HepG2 (cell line): ENCODE data around the gene ZNF230. TPM values are rescaled to one million over a fixed set of nuclear protein-coding genes. Genes with fewer than 3 reads are reported as not detected.

Source experiments
- HOXA5 ChIP-seq: sonication (generic); formaldehyde crosslinking; IDR thresholded peaks from 2 replicates; pipeline ENCODE4 v1.4.0; 2020; ENCODE audit warnings: missing genetic modification reagents
- KDM3A ChIP-seq: IDR thresholded peaks from 2 replicates; pipeline ENCODE4 v1.6.1; 2018; ENCODE audit warnings: low read depth, missing compliant biosample characterization
- SIN3A ChIP-seq: IDR thresholded peaks from 2 replicates; pipeline ENCODE4 v1.6.1; 2011; ENCODE audit warnings: low read depth, mild to moderate bottlenecking, control low read depth, low read length, borderline replicate concordance
- TARDBP ChIP-seq: sonication (generic); formaldehyde crosslinking; IDR thresholded peaks from 2 replicates; pipeline ENCODE4 v1.8.0; 2022; ENCODE audit warnings: mild to moderate bottlenecking, missing genetic modification reagents
- ZNF101 ChIP-seq: sonication (generic); formaldehyde crosslinking; IDR thresholded peaks from 2 replicates; pipeline ENCODE4 v1.4.0; 2020; ENCODE audit warnings: mild to moderate bottlenecking, low read depth, missing genetic modification reagents, borderline replicate concordance
- ZNF251 ChIP-seq: sonication (generic); formaldehyde crosslinking; IDR thresholded peaks from 2 replicates; pipeline ENCODE4 v1.9.0; 2021; ENCODE audit warnings: mild to moderate bottlenecking, missing genetic modification reagents
- ZNF383 ChIP-seq: sonication (generic); formaldehyde crosslinking; IDR thresholded peaks from 2 replicates; pipeline ENCODE4 v1.4.0; 2020; ENCODE audit warnings: missing genetic modification reagents, mild to moderate bottlenecking, borderline replicate concordance
- ZNF558 ChIP-seq: sonication (generic); formaldehyde crosslinking; IDR thresholded peaks from 2 replicates; pipeline ENCODE4 v1.9.0; 2022; ENCODE audit warnings: mild to moderate bottlenecking, missing genetic modification reagents, borderline replicate concordance
- ZNF576 ChIP-seq: sonication (generic); formaldehyde crosslinking; IDR thresholded peaks from 2 replicates; pipeline ENCODE4 v1.4.0; 2020; ENCODE audit warnings: mild to moderate bottlenecking, missing genetic modification reagents
- ZNF577 ChIP-seq: sonication (generic); formaldehyde crosslinking; IDR thresholded peaks from 2 replicates; pipeline ENCODE4 v1.4.0; 2020; ENCODE audit warnings: mild to moderate bottlenecking, low read depth, missing genetic modification reagents, borderline replicate concordance
- ZNF776 ChIP-seq: sonication (generic); formaldehyde crosslinking; IDR thresholded peaks from 2 replicates; pipeline ENCODE4 v1.4.0; 2020; ENCODE audit warnings: mild to moderate bottlenecking, missing genetic modification reagents
- ZNF780A ChIP-seq: sonication (generic); formaldehyde crosslinking; IDR thresholded peaks from 2 replicates; pipeline ENCODE4 v1.8.0; 2022; ENCODE audit warnings: mild to moderate bottlenecking, missing genetic modification reagents, moderate library complexity
- polyA plus RNA-seq, 8 experiments: library from polyadenylated mRNA; depleted of rRNA in 3 of 8; stranded (reverse) in 7 of 8; unstranded in 1 of 8; fragments of >200 nt; fragmentation: Illumina TruSeq in 4 of 8; extraction: Trizol in 4 of 8; gene quantifications; 2 replicates each; pipeline versions ENCODE4 v1.2.1 to v1.2.3, GENCODE V29; 2011 to 2016; ENCODE audit warnings: low read depth in 4 of 8, missing spikeins in 1 of 8, mixed read lengths in 1 of 8; ENCODE audit not compliant: insufficient read depth in 1 of 8
- total RNA-seq, 5 experiments: library from RNA; depleted of rRNA; stranded (reverse); fragments of >200 nt; fragmentation: Illumina TruSeq; extraction: Trizol; gene quantifications; 2 replicates each; pipeline ENCODE4 v1.2.3, GENCODE V29; 2016; ENCODE audit warnings: low read depth in 1 of 5
- TF ChIP-seq, protein P1 (sequence below): sonication (generic); formaldehyde crosslinking; IDR thresholded peaks from 2 replicates; pipeline ENCODE4 v1.5.0; 2020; ENCODE audit warnings: missing genetic modification reagents, mild to moderate bottlenecking, borderline replicate concordance
- TF ChIP-seq, protein P2 (sequence below), 2 experiments: sonication (generic) in 1 of 2; formaldehyde crosslinking in 1 of 2; IDR thresholded peaks; 2 replicates each; pipeline versions ENCODE4 v1.6.1 to v1.9.0; 2014 to 2022; ENCODE audit warnings: antibody characterized with exemption in 1 of 2, borderline replicate concordance in 1 of 2, inconsistent platforms in 1 of 2, low read depth in 1 of 2, missing genetic modification reagents in 1 of 2
- TF ChIP-seq, protein P3 (sequence below): sonication (generic); formaldehyde crosslinking; IDR thresholded peaks from 2 replicates; pipeline ENCODE4 v1.8.1; 2022; ENCODE audit warnings: mild to moderate bottlenecking, missing genetic modification reagents
- TF ChIP-seq, protein P4 (sequence below): sonication (generic); formaldehyde crosslinking; IDR thresholded peaks from 2 replicates; pipeline ENCODE4; 2020; ENCODE audit warnings: missing genetic modification reagents, mild to moderate bottlenecking, borderline replicate concordance

Gene ZNF230
- total and polyA plus RNA-seq, 2 of the 13 experiments (the other 11 are each of a cell fraction or from before 2014, with no cell fraction given) = 2.4 to 5.5 TPM

GRCh38 chr19:44051650-44052402 is 49.1 kb downstream of the ZNF230 start, which contains the start of gene ZNF223 (continued):
- TF ChIP-seq, protein P1, sequence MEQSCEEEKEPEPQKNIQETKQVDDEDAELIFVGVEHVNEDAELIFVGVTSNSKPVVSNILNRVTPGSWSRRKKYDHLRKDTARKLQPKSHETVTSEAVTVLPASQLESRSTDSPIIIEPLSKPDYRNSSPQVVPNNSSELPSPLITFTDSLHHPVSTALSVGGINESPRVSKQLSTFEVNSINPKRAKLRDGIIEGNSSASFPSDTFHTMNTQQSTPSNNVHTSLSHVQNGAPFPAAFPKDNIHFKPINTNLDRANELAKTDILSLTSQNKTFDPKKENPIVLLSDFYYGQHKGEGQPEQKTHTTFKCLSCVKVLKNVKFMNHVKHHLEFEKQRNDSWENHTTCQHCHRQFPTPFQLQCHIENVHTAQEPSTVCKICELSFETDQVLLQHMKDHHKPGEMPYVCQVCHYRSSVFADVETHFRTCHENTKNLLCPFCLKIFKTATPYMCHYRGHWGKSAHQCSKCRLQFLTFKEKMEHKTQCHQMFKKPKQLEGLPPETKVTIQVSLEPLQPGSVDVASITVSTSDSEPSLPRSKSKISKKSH (CRISPR knock-in tag) = no peak
- TF ChIP-seq ZNF577 (CRISPR knock-in tag) (no peak), HOXA5 (CRISPR knock-in tag) (no peak), ZNF776 (no peak), KDM3A (no peak), ZNF251 (CRISPR knock-in tag) (no peak), TARDBP (CRISPR knock-in tag) (no peak; the same call in 1 of the 2 replicates), ZNF780A (CRISPR knock-in tag) (0 out of 2 replicates have a peak, but pooled peaks have one; percentile 44), ZNF383 (CRISPR knock-in tag) (no peak), ZNF576 (no peak), ZNF101 (CRISPR knock-in tag) (no peak), SIN3A (peak; percentile 91; the same call in 1 of the 2 replicates), ZNF558 (no peak)
- TF ChIP-seq, protein P2, sequence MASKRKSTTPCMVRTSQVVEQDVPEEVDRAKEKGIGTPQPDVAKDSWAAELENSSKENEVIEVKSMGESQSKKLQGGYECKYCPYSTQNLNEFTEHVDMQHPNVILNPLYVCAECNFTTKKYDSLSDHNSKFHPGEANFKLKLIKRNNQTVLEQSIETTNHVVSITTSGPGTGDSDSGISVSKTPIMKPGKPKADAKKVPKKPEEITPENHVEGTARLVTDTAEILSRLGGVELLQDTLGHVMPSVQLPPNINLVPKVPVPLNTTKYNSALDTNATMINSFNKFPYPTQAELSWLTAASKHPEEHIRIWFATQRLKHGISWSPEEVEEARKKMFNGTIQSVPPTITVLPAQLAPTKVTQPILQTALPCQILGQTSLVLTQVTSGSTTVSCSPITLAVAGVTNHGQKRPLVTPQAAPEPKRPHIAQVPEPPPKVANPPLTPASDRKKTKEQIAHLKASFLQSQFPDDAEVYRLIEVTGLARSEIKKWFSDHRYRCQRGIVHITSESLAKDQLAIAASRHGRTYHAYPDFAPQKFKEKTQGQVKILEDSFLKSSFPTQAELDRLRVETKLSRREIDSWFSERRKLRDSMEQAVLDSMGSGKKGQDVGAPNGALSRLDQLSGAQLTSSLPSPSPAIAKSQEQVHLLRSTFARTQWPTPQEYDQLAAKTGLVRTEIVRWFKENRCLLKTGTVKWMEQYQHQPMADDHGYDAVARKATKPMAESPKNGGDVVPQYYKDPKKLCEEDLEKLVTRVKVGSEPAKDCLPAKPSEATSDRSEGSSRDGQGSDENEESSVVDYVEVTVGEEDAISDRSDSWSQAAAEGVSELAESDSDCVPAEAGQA (IDR thresholded peaks at IDR 0.05; ENCODE audit: low read depth) = no peak
- TF ChIP-seq, protein P2 (CRISPR knock-in tag; IDR thresholded peaks at IDR 0.05; ENCODE audit: borderline replicate concordance) = no peak
- TF ChIP-seq, protein P3, sequence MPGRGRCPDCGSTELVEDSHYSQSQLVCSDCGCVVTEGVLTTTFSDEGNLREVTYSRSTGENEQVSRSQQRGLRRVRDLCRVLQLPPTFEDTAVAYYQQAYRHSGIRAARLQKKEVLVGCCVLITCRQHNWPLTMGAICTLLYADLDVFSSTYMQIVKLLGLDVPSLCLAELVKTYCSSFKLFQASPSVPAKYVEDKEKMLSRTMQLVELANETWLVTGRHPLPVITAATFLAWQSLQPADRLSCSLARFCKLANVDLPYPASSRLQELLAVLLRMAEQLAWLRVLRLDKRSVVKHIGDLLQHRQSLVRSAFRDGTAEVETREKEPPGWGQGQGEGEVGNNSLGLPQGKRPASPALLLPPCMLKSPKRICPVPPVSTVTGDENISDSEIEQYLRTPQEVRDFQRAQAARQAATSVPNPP (CRISPR knock-in tag) = no peak
- TF ChIP-seq, protein P4, sequence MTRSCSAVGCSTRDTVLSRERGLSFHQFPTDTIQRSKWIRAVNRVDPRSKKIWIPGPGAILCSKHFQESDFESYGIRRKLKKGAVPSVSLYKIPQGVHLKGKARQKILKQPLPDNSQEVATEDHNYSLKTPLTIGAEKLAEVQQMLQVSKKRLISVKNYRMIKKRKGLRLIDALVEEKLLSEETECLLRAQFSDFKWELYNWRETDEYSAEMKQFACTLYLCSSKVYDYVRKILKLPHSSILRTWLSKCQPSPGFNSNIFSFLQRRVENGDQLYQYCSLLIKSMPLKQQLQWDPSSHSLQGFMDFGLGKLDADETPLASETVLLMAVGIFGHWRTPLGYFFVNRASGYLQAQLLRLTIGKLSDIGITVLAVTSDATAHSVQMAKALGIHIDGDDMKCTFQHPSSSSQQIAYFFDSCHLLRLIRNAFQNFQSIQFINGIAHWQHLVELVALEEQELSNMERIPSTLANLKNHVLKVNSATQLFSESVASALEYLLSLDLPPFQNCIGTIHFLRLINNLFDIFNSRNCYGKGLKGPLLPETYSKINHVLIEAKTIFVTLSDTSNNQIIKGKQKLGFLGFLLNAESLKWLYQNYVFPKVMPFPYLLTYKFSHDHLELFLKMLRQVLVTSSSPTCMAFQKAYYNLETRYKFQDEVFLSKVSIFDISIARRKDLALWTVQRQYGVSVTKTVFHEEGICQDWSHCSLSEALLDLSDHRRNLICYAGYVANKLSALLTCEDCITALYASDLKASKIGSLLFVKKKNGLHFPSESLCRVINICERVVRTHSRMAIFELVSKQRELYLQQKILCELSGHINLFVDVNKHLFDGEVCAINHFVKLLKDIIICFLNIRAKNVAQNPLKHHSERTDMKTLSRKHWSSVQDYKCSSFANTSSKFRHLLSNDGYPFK = no peak; the same call in 1 of the 2 replicates
